Right atrium auricular region (tissue), 2 donors: Measurements from ENCODE around the gene SLC9A8. TPM values are rescaled to one million over a fixed set of nuclear protein-coding genes. Genes with fewer than 3 reads are reported as not detected.

Source experiments
- DNase-seq: peaks from one replicate; pipeline ENCODE4 v3.0.0-alpha.2; 2019; ENCODE audit warnings: low spot score
- H3K27ac ChIP-seq, 2 donors: fragments of 200-600 bp; sonication (generic); 1 replicate in 1 of 2; 2 replicates in 1 of 2; pipeline ENCODE4 v1.5.1; 2016 to 2019
- H3K27me3 ChIP-seq, 2 donors: fragments of 200-600 bp; sonication (generic); one replicate each; pipeline versions ENCODE4 v1.5.1 to v1.6.0; 2017 to 2019
- H3K36me3 ChIP-seq: fragments of 200-600 bp; sonication (generic); one replicate; pipeline ENCODE4 v1.5.1; 2016
- H3K4me1 ChIP-seq, 2 donors: fragments of 200-600 bp; sonication (generic); one replicate each; pipeline versions ENCODE4 v1.5.1 to v1.6.0; 2017 to 2019
- H3K4me3 ChIP-seq, 2 donors: fragments of 200-600 bp; sonication (generic); 1 replicate in 1 of 2; 2 replicates in 1 of 2; pipeline ENCODE4 v1.5.1; 2017 to 2019; ENCODE audit warnings: mild to moderate bottlenecking in 1 of 2, moderate library complexity in 1 of 2
- H3K9me3 ChIP-seq, 2 donors: fragments of 200-600 bp; sonication (generic); one replicate each; pipeline ENCODE4 v1.5.1; 2019
- total RNA-seq, 2 donors: library from RNA; depleted of rRNA; stranded (reverse); fragments of >200 nt; gene quantifications; one replicate each; pipeline ENCODE4 v1.1.0, GENCODE V29; 2016
- TF ChIP-seq, protein P1 (sequence below), 2 donors: fragments of 200-600 bp; sonication (generic); IDR thresholded peaks; one replicate each; pipeline ENCODE4 v1.5.1; 2019; ENCODE audit warnings: antibody characterized with exemption in 2 of 2

Gene SLC9A8
- total RNA-seq, 2 donors from 2014 or later: 5.8 to 6.3 TPM

DNA sequence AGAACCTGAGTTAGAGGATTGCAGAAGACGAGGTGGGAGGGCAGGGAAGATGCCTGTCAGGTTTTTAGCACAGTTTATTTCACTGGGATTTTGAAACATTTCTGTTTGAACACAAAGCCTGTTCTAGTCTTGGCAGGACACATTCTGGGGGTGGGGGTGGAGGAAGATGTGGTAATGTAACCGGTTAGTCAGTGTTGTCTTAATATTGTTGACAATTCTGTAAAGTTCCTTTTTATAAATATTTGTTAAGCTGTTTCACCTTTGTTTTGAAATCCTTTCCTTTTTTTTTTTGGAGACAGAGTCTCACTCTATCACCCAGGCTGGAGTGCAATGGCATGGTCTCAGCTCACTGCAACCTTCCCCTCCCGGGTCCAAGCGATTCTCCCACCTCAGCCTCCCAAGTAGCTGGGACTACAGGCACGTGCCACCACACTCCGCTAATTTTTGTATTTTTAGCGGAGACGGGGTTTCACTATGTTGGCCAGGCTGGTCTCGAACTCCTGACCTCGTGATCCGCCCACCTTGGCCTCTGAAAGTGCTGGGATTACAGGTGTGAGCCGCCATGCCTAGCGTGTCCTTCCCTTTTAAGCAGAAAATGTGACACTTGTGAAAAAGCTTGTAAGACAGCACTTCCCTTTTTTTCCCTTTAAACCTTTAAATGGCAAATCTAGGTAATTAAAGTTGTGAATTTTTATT is 20.2 kb downstream of the SLC9A8 start:
- DNase-seq: no peak
- no peaks in the 10 kb centered on the region for H3K9me3 ChIP-seq
- TF ChIP-seq, protein P1, sequence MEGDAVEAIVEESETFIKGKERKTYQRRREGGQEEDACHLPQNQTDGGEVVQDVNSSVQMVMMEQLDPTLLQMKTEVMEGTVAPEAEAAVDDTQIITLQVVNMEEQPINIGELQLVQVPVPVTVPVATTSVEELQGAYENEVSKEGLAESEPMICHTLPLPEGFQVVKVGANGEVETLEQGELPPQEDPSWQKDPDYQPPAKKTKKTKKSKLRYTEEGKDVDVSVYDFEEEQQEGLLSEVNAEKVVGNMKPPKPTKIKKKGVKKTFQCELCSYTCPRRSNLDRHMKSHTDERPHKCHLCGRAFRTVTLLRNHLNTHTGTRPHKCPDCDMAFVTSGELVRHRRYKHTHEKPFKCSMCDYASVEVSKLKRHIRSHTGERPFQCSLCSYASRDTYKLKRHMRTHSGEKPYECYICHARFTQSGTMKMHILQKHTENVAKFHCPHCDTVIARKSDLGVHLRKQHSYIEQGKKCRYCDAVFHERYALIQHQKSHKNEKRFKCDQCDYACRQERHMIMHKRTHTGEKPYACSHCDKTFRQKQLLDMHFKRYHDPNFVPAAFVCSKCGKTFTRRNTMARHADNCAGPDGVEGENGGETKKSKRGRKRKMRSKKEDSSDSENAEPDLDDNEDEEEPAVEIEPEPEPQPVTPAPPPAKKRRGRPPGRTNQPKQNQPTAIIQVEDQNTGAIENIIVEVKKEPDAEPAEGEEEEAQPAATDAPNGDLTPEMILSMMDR (IDR thresholded peaks at IDR 0.05): no peak
- no peaks in the 10 kb centered on the region for H3K4me1 ChIP-seq
- H3K36me3 ChIP-seq: peaks cover 11% of the 10 kb centered on the region
- H3K27me3 ChIP-seq: no peaks in the 10 kb centered on the region
- no peak overlapping the region for H3K27ac ChIP-seq
- no peak overlapping the region for H3K4me3 ChIP-seq

DNA sequence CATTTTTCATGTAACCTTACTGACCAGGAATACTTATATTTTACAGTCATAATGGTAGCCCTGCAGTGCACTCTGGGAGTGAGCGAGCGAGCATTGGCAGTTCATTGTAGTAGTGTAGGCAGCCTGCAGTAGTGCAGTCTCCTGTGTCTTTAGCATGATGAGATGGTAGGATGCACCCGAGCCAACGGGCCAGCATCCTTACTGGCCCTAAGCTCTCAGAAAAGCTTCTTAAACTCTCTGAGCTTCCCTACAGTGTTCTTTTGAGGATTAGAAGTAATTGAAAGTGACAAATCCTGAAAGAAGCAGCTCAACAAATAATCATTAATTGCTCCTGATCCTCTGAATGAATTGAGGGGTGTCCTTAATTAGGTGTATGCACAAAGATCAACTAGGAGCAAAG is 20.9 kb downstream of the SLC9A8 start:
- no peaks in the 10 kb centered on the region for H3K27me3 ChIP-seq
- no peak overlapping the region for H3K4me3 ChIP-seq
- no peak overlapping the region for H3K27ac ChIP-seq
- H3K4me1 ChIP-seq: no peaks in the 10 kb centered on the region
- DNase-seq: no peak
- H3K36me3 ChIP-seq: peaks cover 11% of the 10 kb centered on the region
- TF ChIP-seq, protein P1 (IDR thresholded peaks at IDR 0.05): no peak
- no peaks in the 10 kb centered on the region for H3K9me3 ChIP-seq

DNA sequence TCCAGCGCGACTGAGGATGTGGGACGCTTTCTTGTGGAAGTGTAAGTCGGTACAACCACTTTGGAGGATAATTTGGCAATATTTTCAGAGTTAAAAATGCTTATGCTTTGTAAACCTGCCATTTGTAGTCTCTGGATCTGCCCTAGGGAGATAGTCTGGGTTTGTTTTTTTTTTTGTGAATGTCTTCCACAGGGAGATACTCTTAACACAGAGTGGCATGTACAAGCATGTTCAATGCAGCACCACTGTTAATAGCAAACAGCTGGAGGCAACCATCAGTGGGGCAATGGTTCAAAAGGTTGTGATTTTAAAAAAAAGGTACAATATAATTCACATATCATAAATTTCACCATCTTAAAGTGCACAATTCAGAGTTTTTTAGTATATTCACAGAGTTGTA is 22.4 kb downstream of the SLC9A8 start:
- Histone ChIP-seq H3K27me3 (no peaks in the 10 kb centered on the region), H3K36me3 (peaks cover 6% of the 10 kb centered on the region), H3K4me1 (no peaks in the 10 kb centered on the region), H3K27ac (no peak overlapping the region), H3K4me3 (no peak overlapping the region), H3K9me3 (no peaks in the 10 kb centered on the region)
- TF ChIP-seq, protein P1 (IDR thresholded peaks at IDR 0.05): no peak
- no peak for DNase-seq

DNA sequence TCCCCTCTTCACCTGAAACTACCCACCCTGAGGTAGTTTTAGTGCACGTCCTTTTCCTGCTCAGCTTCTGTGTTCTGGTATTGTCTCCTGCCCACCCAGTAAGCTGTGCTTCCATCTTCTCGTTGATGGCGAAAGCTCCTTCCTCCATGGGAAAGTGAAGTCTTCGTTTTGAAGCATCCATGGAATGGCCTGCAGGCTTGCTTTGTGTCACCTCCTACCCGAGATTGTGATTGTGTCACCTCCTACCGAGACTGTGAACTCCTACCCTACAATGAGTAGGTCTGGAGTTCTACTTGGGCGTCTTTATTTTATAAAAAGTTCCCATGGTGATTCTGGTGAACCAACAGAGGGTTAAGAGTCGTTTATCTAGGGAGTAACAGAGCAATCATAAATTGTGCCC is 25.9 kb downstream of the SLC9A8 start:
- Histone ChIP-seq H3K9me3 (no peaks in the 10 kb centered on the region), H3K27ac (no peak overlapping the region), H3K4me1 (peaks cover 1 to 3% of the 10 kb centered on the region in 2 donors), H3K4me3 (no peak overlapping the region), H3K36me3 (peaks cover 7% of the 10 kb centered on the region), H3K27me3 (no peaks in the 10 kb centered on the region)
- no peak for DNase-seq
- TF ChIP-seq, protein P1 (IDR thresholded peaks at IDR 0.05): no peak

DNA sequence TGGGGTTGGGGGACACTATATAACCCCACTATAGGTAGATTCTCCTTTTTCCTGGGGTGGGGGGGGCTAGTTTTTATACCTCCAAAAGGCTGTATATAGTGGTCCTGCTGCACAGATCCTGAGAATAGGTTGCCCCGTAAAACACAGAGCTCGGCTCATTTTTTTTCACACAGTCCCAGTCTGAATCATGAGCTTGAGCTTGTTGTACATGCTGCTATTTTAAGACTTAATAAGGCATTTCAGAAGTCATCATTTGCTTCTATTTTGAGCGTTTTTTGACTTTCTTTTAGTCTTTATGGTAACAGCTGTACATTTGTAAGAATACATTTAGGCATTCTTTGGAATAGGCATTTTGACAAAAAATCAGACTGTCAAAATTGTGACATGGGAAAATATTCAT is 30.5 kb downstream of the SLC9A8 start:
- peaks cover 3 to 8% of the 10 kb centered on the region in 2 donors for H3K4me1 ChIP-seq
- H3K27ac ChIP-seq: no peak overlapping the region
- H3K36me3 ChIP-seq: peaks cover 15% of the 10 kb centered on the region
- no peaks in the 10 kb centered on the region for H3K27me3 ChIP-seq
- TF ChIP-seq, protein P1 (IDR thresholded peaks at IDR 0.05): no peak
- H3K4me3 ChIP-seq: no peak overlapping the region
- H3K9me3 ChIP-seq: no peaks in the 10 kb centered on the region
- DNase-seq: no peak
